SH-SY5Y (cell line): ENCODE data around the gene PDCD6IP.

Experiments used
- GATA2 ChIP-seq: IDR thresholded peaks from 2 replicates; pipeline ENCODE4 v1.6.1; 2011; ENCODE audit warnings: mild to moderate bottlenecking, low read depth, low read length
- GATA3 ChIP-seq: IDR thresholded peaks from 2 replicates; pipeline ENCODE4 v1.6.1; 2011; ENCODE audit warnings: low read depth, mild to moderate bottlenecking, low read length, moderate library complexity

DNA sequence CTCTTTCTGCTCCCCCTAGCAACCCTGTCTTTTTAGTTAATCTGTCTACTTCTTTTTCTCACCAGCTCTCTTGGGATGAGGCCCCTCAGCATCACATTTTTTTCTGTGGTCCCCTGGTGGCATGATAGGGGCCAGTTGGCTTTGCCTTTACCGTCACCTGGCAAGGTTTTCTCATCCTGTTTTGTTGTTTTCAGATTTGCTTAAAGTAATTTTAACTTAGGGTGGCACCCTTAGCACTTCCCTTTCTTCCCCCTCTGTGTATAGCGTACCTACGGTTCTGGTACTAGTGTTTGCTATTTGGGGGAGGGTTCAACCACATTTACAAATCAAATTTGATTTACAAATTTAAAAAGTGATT is 35.6 kb downstream of the PDCD6IP start:
- TF ChIP-seq GATA2 (no peak), GATA3 (no peak)
